Activated CD4-positive, alpha-beta T cell treated with anti-CD3 and anti-CD28 coated beads, Interleukin-2, amount 10 ng/mL, durations not matched to agents 7 days and 5 days (primary cell): Measurements from ENCODE around the gene ANK2. TPM values are rescaled to one million over a fixed set of nuclear protein-coding genes. Genes with fewer than 3 reads are reported as not detected.

Source experiments
- CTCF ChIA-PET: fragments of 350-600 bp; sonication (Branson Sonifier 250); formaldehyde crosslinking; loops from one replicate; lab custom pipeline; 2021; ENCODE audit warnings: antibody characterized with exemption; lab: Charles Lee
- POLR2A ChIA-PET: fragments of 350-600 bp; sonication (Branson Sonifier 250); formaldehyde crosslinking; loops from one replicate; lab custom pipeline; 2021; ENCODE audit warnings: antibody characterized with exemption; lab: Charles Lee
- DNase-seq: peaks from one replicate; pipeline ENCODE4 v3.0.0-alpha.2; 2020
- H3K27ac Mint-ChIP-seq: one replicate; pipeline ENCODE4 v1.8.0; 2021; ENCODE audit warnings: mild to moderate bottlenecking, moderate library complexity, mixed read lengths
- H3K27me3 Mint-ChIP-seq: one replicate; pipeline ENCODE4 v1.8.0; 2021; ENCODE audit warnings: mixed read lengths
- H3K36me3 Mint-ChIP-seq: one replicate; pipeline ENCODE4 v1.8.0; 2021; ENCODE audit warnings: low read depth, mixed read lengths
- H3K4me1 Mint-ChIP-seq: one replicate; pipeline ENCODE4 v1.8.0; 2021; ENCODE audit warnings: mixed read lengths
- H3K4me3 Mint-ChIP-seq: one replicate; pipeline ENCODE4 v1.8.0; 2021; ENCODE audit warnings: mild to moderate bottlenecking, moderate library complexity, mixed read lengths
- H3K9me3 Mint-ChIP-seq: one replicate; pipeline ENCODE4 v1.8.0; 2021; ENCODE audit warnings: mixed read lengths
- total RNA-seq, 2 experiments: library from RNA; stranded (reverse); gene quantifications; one replicate each; pipeline ENCODE4 v1.2.3, GENCODE V29; 2021

ANK2 gene
- total RNA-seq, 2 experiments from 2014 or later: 0.42 to 0.67 TPM

DNA sequence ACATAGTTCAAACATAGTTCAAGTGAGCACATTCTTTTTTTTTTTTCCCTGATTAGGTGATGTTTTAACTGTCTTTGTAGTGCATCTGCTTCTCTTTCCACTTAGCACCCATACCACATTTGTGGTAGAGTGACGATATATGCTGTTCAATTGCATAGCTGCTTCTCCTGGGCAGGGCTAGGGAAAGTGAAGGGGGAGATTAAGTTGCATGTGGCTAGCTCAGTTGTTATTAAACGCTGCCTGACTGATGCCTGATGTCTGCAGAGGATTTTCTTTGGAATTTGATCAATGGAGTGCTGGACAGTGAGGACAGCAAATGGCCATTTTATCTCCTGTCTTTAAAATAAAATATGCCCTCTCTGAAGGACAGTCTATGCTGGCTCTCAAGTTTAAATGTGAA, 63.7 kb downstream of the ANK2 start:
- ChIA-PET POLR2A (interaction anchor here (0.8 kb wide), 1 partner anchor 15 kb away, joined by 10 read pairs; no protein-coding TSS in a partner anchor), CTCF (no interaction called here)
- H3K4me3 Mint-ChIP-seq: no peak overlapping the region
- no peaks in the 10 kb centered on the region for H3K36me3 Mint-ChIP-seq
- no peak overlapping the region for H3K27ac Mint-ChIP-seq
- no peaks in the 10 kb centered on the region for H3K4me1 Mint-ChIP-seq
- no peaks in the 10 kb centered on the region for H3K9me3 Mint-ChIP-seq
- H3K27me3 Mint-ChIP-seq: no peaks in the 10 kb centered on the region
- no peak for DNase-seq

DNA sequence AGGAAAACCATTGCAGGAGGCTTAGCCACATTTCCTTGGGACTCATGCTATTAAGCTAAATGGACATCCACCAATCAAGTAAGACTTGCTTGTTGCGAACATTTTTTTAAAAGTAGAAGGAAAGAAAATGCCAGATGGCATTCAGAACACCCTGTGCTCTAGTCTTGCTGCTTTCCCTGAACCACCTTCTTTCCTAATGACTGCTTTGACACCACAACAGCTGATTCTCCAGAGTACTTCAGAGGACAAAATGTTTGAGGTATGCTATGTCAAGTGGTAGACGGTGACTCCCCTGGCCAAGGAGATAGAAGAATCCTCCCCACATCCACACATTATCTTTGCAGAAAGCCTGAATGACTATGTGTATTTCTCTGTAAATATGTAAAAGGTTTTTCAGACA, 65.4 kb downstream of the ANK2 start:
- no peaks in the 10 kb centered on the region for H3K4me1 Mint-ChIP-seq
- DNase-seq: no peak
- no peaks in the 10 kb centered on the region for H3K27me3 Mint-ChIP-seq
- POLR2A ChIA-PET: no interaction called here
- H3K36me3 Mint-ChIP-seq: no peaks in the 10 kb centered on the region
- CTCF ChIA-PET: no interaction called here
- no peak overlapping the region for H3K4me3 Mint-ChIP-seq
- H3K9me3 Mint-ChIP-seq: no peaks in the 10 kb centered on the region
- H3K27ac Mint-ChIP-seq: no peak overlapping the region

DNA sequence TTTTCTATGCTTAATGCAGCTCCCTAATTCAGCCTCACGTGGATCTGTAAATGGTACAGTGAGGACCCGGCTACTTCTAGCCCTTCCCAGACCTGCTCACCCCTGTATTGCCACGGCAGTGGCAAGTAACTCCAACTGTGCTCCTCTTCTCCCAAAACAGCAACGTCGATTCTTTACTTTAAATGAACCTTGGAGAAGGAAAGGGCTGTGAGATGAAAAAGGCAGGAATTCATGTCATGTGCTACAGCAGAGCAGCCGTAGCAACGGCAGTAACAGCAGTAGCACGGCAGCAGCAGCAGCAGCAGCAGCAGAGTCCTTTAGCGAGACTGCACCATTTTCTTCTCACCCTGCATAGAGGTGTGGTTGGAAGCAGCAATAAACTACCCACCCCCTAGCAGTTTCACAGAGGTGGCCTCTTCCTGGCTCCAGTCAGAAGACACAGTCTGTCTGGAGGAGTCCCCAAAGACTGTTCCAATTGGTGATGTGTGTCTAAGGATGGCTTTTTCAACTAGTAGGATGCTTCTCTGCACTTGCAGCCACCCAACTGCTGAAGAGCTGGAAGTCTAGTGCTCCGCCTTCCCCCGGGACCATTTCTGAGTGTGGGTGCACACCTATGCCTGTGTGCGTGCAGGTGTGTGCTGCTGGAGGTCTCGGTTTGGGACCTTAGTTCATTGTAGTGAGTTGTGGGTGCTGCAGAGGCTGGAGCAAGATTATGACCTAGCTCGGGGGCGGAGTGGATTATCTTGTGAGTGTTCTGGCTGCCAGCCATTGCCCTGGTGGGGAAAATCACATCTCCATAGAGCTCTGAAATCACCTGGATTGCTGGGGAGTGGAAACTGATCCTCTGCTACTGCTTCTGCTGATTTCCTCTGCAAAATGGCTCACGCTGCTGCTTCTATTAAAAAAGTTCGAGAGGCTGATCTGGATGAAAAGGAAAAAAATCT, 67.2 kb downstream of the ANK2 start:
- CTCF ChIA-PET: no interaction called here
- no peak for DNase-seq
- Mint-ChIP-seq H3K4me1 (no peaks in the 10 kb centered on the region), H3K4me3 (no peak overlapping the region), H3K36me3 (no peaks in the 10 kb centered on the region), H3K9me3 (no peaks in the 10 kb centered on the region), H3K27ac (no peak overlapping the region), H3K27me3 (no peaks in the 10 kb centered on the region)
- POLR2A ChIA-PET: no interaction called here

DNA sequence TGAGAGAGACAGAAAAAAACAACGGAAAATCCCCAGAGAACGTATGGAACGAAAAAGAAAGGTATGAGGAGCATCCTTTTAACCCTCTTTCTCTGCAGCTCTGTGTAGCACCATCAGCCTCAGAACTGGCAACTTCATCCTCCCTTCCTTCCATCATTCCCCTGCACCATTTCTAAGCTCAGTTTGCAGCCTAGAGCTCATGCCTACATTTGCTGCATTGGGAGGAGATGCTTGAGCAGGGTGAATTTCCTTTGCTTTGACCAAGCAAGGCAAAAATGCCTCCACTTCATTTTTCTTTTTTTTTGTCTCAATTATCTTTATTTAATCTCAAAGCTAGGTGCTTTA, 67.9 kb downstream of the ANK2 start:
- Mint-ChIP-seq H3K4me3 (no peak overlapping the region), H3K36me3 (no peaks in the 10 kb centered on the region), H3K4me1 (no peaks in the 10 kb centered on the region), H3K27me3 (no peaks in the 10 kb centered on the region), H3K9me3 (no peaks in the 10 kb centered on the region), H3K27ac (no peak overlapping the region)
- POLR2A ChIA-PET: no interaction called here
- CTCF ChIA-PET: no interaction called here
- DNase-seq: no peak

DNA sequence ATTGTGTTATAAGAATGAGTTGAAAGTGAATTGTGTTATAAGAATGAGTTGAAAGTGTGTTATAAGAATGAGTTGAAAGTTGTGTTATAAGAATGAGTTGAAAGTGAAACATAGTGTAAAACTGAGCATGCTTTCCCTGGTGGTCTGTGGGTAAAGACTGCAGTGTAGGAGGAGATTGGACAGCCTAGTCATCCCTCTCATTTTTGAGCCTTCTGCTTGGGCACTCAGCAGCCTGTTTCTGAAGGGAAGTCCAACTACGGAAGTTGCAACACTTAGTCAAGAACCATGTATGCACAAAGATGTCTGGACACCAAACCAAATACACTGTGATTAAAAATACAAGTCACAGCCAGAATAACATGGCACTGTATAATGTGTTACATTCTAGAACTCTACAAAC, 72.6 kb downstream of the ANK2 start:
- H3K4me3 Mint-ChIP-seq: no peak overlapping the region
- H3K36me3 Mint-ChIP-seq: no peaks in the 10 kb centered on the region
- CTCF ChIA-PET: no interaction called here

DNA sequence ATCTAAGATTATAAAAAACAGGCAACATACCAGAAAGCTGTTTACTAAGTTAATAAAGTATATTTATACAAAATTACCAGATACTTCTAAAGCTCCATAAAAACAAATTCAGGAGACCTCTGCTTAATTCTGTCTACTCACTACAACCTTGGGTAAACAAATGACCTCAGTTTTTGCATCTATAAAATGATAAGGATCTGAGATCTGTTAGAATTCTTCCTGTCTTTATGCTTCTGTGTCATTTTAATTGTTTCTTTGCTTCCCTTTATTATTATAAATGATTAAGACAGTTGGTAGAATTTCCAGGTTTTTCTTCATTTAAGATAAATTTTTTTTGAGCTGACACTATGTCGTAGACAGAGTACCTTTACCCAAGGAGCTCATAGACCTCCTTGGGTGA, 76.0 kb downstream of the ANK2 start:
- no peak overlapping the region for H3K4me3 Mint-ChIP-seq
- H3K36me3 Mint-ChIP-seq: no peaks in the 10 kb centered on the region
- H3K9me3 Mint-ChIP-seq: no peaks in the 10 kb centered on the region
- no peaks in the 10 kb centered on the region for H3K4me1 Mint-ChIP-seq
- no peak overlapping the region for H3K27ac Mint-ChIP-seq
- peaks cover 2% of the 10 kb centered on the region for H3K27me3 Mint-ChIP-seq
- DNase-seq: no peak
- ChIA-PET CTCF (no interaction called here), POLR2A (no interaction called here)

More for the DNA sequence above, 72.6 kb downstream of the ANK2 start:
- H3K27ac Mint-ChIP-seq: no peak overlapping the region
- H3K27me3 Mint-ChIP-seq: no peaks in the 10 kb centered on the region
- no peak for DNase-seq
- H3K4me1 Mint-ChIP-seq: no peaks in the 10 kb centered on the region
- POLR2A ChIA-PET: no interaction called here
- no peaks in the 10 kb centered on the region for H3K9me3 Mint-ChIP-seq

DNA sequence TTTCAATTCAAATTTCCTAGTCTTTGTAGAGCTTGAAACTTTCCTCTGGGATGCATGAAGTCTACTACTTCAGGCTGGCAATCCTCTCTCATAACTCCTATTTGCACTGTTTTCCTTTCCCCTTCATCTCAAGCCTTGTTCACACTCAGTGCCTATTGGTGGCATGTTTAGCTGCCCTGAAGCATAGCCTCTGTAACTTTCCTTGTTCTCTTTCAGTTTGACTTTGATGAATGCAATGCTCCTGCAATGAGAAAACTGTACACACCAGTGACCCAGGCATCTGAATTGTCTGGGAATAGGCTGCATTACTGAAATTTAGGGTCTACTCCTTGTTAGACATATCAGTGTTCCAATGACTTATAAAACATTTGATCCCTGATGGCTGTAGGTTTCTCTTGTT, 81.7 kb downstream of the ANK2 start:
- H3K27ac Mint-ChIP-seq: no peak overlapping the region
- CTCF ChIA-PET: no interaction called here
- no peak overlapping the region for H3K4me3 Mint-ChIP-seq
- no peaks in the 10 kb centered on the region for H3K4me1 Mint-ChIP-seq
- POLR2A ChIA-PET: no interaction called here
- no peaks in the 10 kb centered on the region for H3K36me3 Mint-ChIP-seq
- no peaks in the 10 kb centered on the region for H3K9me3 Mint-ChIP-seq
- peaks cover 5% of the 10 kb centered on the region for H3K27me3 Mint-ChIP-seq
- DNase-seq: no peak

DNA sequence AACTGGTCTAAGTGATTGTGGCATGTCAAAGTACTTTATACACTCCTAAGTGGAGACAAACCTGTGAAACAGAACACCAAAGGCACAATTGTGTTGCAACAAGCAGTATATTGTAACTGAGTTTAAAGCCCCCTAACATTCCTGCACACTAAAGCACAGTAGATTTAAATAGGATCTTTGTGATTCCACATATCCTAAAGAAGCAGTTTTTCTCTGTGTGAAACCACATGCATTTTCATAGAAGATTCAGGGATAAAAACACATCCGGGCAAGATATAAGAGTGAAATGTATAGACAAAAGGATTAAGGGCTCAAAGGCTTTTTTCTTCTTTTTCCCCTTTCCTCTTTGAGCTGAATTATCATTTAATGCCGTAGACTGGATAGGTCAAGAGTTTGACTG, 82.2 kb downstream of the ANK2 start:
- CTCF ChIA-PET: no interaction called here
- no peak overlapping the region for H3K27ac Mint-ChIP-seq
- no peaks in the 10 kb centered on the region for H3K9me3 Mint-ChIP-seq
- POLR2A ChIA-PET: no interaction called here
- no peaks in the 10 kb centered on the region for H3K36me3 Mint-ChIP-seq
- peaks cover 5% of the 10 kb centered on the region for H3K27me3 Mint-ChIP-seq
- H3K4me1 Mint-ChIP-seq: no peaks in the 10 kb centered on the region
- H3K4me3 Mint-ChIP-seq: no peak overlapping the region
- DNase-seq: no peak

DNA sequence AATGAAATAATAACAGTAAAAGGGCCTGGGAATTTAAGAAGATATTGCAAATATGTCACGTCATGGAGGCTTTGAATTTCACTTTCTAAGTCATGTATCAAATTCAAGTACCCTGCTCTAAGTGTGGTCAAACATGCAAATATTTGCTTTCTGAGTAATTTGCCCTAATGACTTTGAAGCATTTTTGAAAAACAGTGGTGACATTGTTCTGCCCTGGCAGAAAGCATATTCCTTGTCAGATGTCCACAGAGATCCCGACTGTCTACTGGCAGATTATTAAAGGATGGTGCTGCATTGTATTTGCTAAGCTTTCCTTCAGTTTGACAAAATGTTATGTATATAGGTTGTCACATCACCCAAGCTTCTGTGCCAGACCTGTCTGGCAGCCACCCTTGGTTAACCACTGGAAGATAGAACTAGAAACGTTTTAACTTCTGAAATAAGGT, 92.5 kb downstream of the ANK2 start:
- no peak overlapping the region for H3K4me3 Mint-ChIP-seq
- no peaks in the 10 kb centered on the region for H3K36me3 Mint-ChIP-seq
- no peak for DNase-seq
- H3K27me3 Mint-ChIP-seq: peaks cover 5% of the 10 kb centered on the region
- H3K27ac Mint-ChIP-seq: no peak overlapping the region
- peaks cover 12% of the 10 kb centered on the region for H3K4me1 Mint-ChIP-seq
- ChIA-PET CTCF (no interaction called here), POLR2A (no interaction called here)
- H3K9me3 Mint-ChIP-seq: no peaks in the 10 kb centered on the region

DNA sequence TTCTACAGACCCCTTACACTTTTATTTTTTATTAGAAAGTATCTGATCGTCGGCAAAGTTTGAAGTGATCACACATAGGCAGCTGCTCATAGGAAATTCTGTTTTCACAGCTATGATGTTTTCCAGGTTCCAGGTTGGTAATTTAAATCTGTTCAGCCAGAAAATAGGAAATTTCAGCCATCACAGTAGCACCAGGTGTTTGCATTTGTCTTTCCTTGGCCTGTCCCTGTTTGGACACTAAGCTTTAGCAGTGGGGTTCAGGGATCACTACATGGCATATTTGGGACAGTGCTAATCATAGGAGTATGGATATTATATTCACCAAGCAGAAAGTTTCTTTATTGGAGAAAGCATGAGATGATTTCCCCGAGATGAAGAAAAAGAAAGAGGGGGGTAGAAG, 92.9 kb downstream of the ANK2 start:
- Mint-ChIP-seq H3K4me3 (no peak overlapping the region), H3K27me3 (peaks cover 5% of the 10 kb centered on the region), H3K4me1 (peaks cover 13% of the 10 kb centered on the region), H3K36me3 (no peaks in the 10 kb centered on the region), H3K9me3 (no peaks in the 10 kb centered on the region), H3K27ac (no peak overlapping the region)
- ChIA-PET CTCF (no interaction called here), POLR2A (no interaction called here)
- no peak for DNase-seq

DNA sequence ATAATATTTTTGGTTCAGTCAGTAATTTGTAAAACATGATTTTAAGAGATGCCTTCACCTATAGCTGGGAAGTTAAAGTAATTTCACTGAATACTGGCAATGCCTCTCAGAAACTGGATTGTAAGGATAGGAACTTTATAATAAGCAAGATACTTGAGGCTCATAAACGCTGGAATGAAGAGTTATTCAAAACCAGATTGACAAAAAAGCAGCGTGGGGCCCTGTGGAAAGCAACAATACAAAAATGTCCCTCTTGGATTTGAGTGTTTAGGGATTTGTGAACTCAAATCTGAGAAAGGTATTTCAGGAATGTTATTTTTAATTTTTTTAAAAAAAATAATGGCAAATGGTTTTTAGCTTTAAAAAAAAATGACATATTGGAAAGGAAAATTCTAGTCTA, 94.6 kb downstream of the ANK2 start:
- ChIA-PET CTCF (no interaction called here), POLR2A (no interaction called here)
- Mint-ChIP-seq H3K27me3 (peaks cover 5% of the 10 kb centered on the region), H3K36me3 (no peaks in the 10 kb centered on the region), H3K27ac (no peak overlapping the region), H3K4me3 (no peak overlapping the region), H3K4me1 (peaks cover 13% of the 10 kb centered on the region), H3K9me3 (no peaks in the 10 kb centered on the region)
- no peak for DNase-seq

DNA sequence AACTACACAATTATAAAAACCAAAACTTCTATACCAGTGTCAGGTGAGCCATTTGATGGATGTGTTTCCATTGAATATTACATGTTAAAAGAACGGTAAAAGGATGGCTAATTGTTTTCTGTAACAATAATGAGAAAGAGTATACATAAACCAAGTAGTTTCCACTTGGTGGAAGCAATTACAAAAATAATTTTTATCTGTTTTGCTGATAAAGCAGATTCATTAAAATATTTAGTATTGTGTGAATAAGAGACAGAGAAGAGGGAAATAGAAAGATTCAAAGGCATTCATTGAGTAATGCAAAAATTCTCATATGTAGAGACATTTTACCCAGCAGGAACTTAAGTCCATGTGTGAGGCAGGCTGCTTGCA, 95.7 kb downstream of the ANK2 start:
- H3K9me3 Mint-ChIP-seq: no peaks in the 10 kb centered on the region
- no peaks in the 10 kb centered on the region for H3K36me3 Mint-ChIP-seq
- DNase-seq: no peak
- POLR2A ChIA-PET: no interaction called here
- no peak overlapping the region for H3K27ac Mint-ChIP-seq
- no peak overlapping the region for H3K4me3 Mint-ChIP-seq
- CTCF ChIA-PET: no interaction called here
- H3K4me1 Mint-ChIP-seq: peaks cover 13% of the 10 kb centered on the region
- peaks cover 5% of the 10 kb centered on the region for H3K27me3 Mint-ChIP-seq

DNA sequence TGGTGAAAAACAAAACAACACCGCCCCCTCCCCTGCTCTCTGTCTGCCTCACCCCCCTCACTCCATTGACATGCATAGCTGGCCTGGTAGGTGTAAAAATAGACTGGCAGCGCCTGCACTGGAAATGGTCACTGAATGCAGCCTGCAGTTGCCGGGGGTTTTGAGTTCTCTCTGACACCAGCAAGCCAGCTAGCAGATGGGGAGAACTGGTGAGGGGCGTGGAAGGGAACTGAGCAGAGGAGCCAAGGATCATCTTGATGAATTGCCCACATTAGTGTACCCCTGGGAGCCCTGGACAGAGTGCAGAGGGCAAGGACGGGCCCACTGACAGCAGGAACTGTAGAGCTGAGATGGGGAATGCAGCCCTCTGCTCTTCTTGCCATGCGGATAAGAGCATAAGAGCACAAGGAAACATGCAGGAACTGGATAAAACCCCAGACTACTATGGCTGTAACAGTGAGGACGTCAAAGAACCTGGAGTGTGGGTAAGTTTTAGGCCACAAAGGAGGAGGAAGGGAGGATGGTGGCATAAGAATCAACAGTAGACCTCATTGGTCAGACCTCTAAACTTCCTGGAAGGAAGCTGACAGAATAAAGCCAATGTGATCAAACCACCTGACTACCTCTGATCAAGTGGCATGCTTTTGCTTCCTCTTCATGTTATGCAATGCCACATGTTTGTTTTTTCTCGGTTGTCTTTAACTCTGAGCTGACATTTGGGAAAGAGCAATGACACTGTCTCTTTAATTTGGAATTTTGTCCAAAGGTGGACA, 96.3 kb downstream of the ANK2 start:
- DNase-seq: no peak
- Mint-ChIP-seq H3K4me3 (no peak overlapping the region), H3K36me3 (no peaks in the 10 kb centered on the region), H3K4me1 (peaks cover 13% of the 10 kb centered on the region), H3K27me3 (peaks cover 5% of the 10 kb centered on the region), H3K9me3 (no peaks in the 10 kb centered on the region), H3K27ac (no peak overlapping the region)
- POLR2A ChIA-PET: no interaction called here
- CTCF ChIA-PET: no interaction called here
